SK-N-MC (cell line): Measurements from ENCODE around the gene RPS28.

ENCODE experiments used
- DNase-seq: peaks from one replicate; pipeline ENCODE4 v3.0.0-alpha.2; 2011; ENCODE audit warnings: low read depth, low spot score
- H3K27ac ChIP-seq: fragments of 200-600 bp; sonication (generic); 2 replicates; pipeline ENCODE4 v1.5.1; 2016; ENCODE audit warnings: mixed run types
- H3K36me3 ChIP-seq: fragments of 200-600 bp; sonication (generic); 2 replicates; pipeline ENCODE4 v1.6.1; 2017; ENCODE audit warnings: antibody characterized with exemption, low read length, mixed read lengths; ENCODE audit not compliant: insufficient read depth
- H3K4me3 ChIP-seq: fragments of 200-600 bp; sonication (generic); 2 replicates; pipeline ENCODE4 v1.5.1; 2016
- H3K9ac ChIP-seq: fragments of 200-600 bp; sonication (generic); 2 replicates; pipeline ENCODE4 v1.8.0; 2017; ENCODE audit warnings: mixed run types, mixed read lengths; ENCODE audit not compliant: insufficient read length
- H3K9me3 ChIP-seq: fragments of 200-600 bp; sonication (generic); 2 replicates; pipeline ENCODE4 v1.6.1; 2017; ENCODE audit warnings: low read depth, mild to moderate bottlenecking, antibody characterized with exemption, low read length, moderate library complexity, mixed read lengths
- EZH2 ChIP-seq: fragments of 200-600 bp; sonication (generic); IDR thresholded peaks from one replicate; pipeline ENCODE4 v1.6.1; 2017; ENCODE audit warnings: antibody characterized with exemption
- FOXP2 ChIP-seq: optimal IDR thresholded peaks from 2 replicates; pipeline ENCODE3; 2011; ENCODE audit warnings: mild to moderate bottlenecking, moderate library complexity; ENCODE audit not compliant: insufficient read depth; ENCODE audit errors: extremely low read length, control extremely low read depth
- POLR2AphosphoS5 ChIP-seq: IDR thresholded peaks from 2 replicates; pipeline ENCODE4 v1.6.1; 2012; ENCODE audit warnings: mild to moderate bottlenecking, low read depth, low read length, borderline replicate concordance

The RPS28 gene

GRCh38 chr19:8319807-8320520 is 1.3 kb upstream of the RPS28 start:
- TF ChIP-seq FOXP2 (no peak), POLR2AphosphoS5 (no peak), EZH2 (no peak)
- Histone ChIP-seq H3K4me3 (peak overlapping the region; percentile 97), H3K9me3 (no peaks in the 10 kb centered on the region), H3K27ac (peak overlapping the region; percentile 87; the same call in 1 of the 2 replicates), H3K9ac (peak overlapping the region; percentile 99), H3K36me3 (peaks cover 41% of the 10 kb centered on the region)
- DNase-seq: no peak

DNA sequence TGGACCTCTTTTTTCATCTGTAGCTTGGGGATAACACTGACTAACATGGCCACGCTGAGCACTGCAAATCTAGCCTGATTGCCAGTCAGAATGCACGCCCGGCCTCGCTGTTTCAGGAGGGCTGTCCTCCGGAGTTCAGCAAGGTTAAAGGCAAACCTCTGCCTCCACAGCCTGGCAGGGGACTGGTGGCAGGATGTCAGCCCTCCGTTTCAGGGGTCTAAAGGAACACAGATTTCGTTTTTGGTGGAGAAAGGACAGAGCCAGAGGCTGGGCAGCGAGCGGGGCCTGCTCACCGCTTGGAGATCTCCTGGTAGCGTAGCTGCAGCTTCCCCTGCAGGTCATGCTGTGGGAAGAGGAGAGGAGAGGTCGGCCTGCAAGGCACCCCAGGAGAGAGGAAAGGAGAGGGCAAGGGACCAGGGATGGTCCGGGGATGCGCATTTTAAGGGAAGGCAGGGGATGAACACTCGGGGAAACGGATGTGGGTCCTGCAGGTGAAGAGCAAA is 681 bp upstream of the RPS28 start:
- no peak for DNase-seq
- Histone ChIP-seq H3K4me3 (peak overlapping the region; percentile 97), H3K36me3 (peaks cover 35% of the 10 kb centered on the region), H3K27ac (peak overlapping the region; percentile 87), H3K9me3 (no peaks in the 10 kb centered on the region), H3K9ac (peak overlapping the region; percentile 99)
- TF ChIP-seq EZH2 (no peak), POLR2AphosphoS5 (no peak), FOXP2 (no peak)

GRCh38 chr19:8321986-8322637 is 816 bp downstream of the RPS28 start:
- DNase-seq: no peak
- TF ChIP-seq EZH2: no peak
- Histone ChIP-seq H3K36me3 (peaks cover 30% of the 10 kb centered on the region), H3K9me3 (no peaks in the 10 kb centered on the region), H3K4me3 (peak overlapping the region; percentile 97), H3K9ac (peak overlapping the region; percentile 99), H3K27ac (peak overlapping the region; percentile 87)

GRCh38 chr19:8322638-8322997 is 1.3 kb downstream of the RPS28 start:
- no peak for DNase-seq
- Histone ChIP-seq H3K4me3 (peak overlapping the region; percentile 97), H3K36me3 (peaks cover 30% of the 10 kb centered on the region), H3K27ac (peak overlapping the region; percentile 87; the same call in 1 of the 2 replicates), H3K9ac (peak overlapping the region; percentile 99), H3K9me3 (no peaks in the 10 kb centered on the region)
- no peak for TF ChIP-seq POLR2AphosphoS5
- TF ChIP-seq EZH2: no peak
- no peak for TF ChIP-seq FOXP2

GRCh38 chr19:8323781-8324185 is 2.5 kb downstream of the RPS28 start:
- Histone ChIP-seq H3K27ac (peak overlapping the region; percentile 87; the same call in 1 of the 2 replicates), H3K9me3 (no peaks in the 10 kb centered on the region), H3K4me3 (no peak overlapping the region; the same call in 1 of the 2 replicates), H3K36me3 (peaks cover 30% of the 10 kb centered on the region), H3K9ac (no peak overlapping the region)
- no peak for DNase-seq
- TF ChIP-seq EZH2 (no peak), FOXP2 (no peak), POLR2AphosphoS5 (no peak; the same call in 1 of the 2 replicates)

DNA sequence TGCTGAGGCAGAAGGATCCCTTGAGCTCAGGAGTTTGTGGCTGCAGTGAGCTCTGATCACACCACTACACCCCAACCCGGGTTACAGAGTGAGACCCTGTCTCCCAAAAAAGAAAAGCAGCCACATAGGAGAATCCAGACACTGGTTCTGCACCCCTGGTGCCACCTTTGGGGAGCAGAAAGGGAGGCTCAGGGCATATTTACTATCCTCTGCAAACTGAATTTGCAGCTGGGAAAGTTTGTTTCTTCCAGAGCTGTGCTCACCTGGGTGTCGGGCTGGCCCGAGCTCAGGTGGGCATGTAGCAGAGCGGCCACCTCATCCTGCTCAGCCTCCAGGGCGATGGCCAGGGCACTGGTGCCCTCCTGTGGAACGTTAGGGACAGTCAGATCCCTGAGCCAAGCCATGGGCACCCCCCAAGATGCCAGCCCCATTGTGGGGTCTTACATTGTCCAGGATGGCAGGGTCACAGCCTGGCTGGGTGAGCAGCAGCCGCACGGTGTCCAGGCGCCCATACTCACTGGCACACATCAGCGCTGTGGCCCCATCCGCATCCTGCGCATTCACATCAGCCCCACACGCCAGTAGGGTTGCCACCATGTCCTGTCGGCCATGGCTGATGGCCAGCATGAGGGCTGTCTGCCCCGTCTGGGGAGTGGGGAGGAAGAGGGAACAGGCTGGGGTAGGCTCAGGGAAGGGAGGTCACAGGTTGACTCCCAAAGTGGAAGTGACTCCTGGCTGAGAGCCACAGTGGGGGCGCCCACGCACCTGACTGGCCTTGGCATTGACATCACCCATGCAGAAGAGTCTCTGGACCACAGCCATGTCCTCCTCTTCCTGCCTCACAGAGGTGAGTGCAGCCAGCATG is 3.1 kb downstream of the RPS28 start:
- no peaks in the 10 kb centered on the region for H3K9me3 ChIP-seq
- H3K36me3 ChIP-seq: peaks cover 30% of the 10 kb centered on the region
- 0 out of 2 replicates have a peak overlapping the region, but pooled peaks have one; percentile 87 for H3K27ac ChIP-seq
- DNase-seq: no peak
- H3K4me3 ChIP-seq: no peak overlapping the region
- TF ChIP-seq EZH2: no peak
- peak; percentile 46; the same call in 1 of the 2 replicates for TF ChIP-seq POLR2AphosphoS5
- H3K9ac ChIP-seq: no peak overlapping the region

GRCh38 chr19:8325454-8325853 is 4.2 kb downstream of the RPS28 start:
- Histone ChIP-seq H3K4me3 (no peak overlapping the region), H3K36me3 (peaks cover 30% of the 10 kb centered on the region)

DNA sequence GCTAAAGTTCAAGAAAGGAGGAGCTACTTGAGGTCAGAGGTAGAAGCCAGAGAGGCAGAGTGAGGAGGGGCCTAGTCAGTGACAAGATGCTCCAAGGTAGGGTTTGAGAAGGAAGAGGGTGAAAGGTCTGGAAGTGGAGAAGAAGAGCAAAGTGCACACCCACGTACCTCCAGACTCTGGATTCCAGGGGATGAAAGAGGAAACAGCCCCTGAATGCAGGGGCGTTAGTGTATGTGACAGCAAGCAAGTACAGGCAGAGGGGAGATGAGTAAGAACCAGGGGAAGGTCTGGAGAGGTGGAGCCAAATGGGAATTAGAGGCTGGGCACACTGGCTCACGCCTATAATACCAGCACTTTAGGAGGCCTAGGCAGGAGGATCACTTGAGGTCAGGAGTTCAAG is 8.7 kb downstream of the RPS28 start:
- TF ChIP-seq POLR2AphosphoS5 (no peak), EZH2 (no peak), FOXP2 (no peak)
- DNase-seq: no peak
- Histone ChIP-seq H3K27ac (no peak overlapping the region), H3K9me3 (no peaks in the 10 kb centered on the region), H3K36me3 (no peaks in the 10 kb centered on the region), H3K4me3 (no peak overlapping the region), H3K9ac (no peak overlapping the region)

More at GRCh38 chr19:8325454-8325853, 4.2 kb downstream of the RPS28 start:
- H3K9me3 ChIP-seq: no peaks in the 10 kb centered on the region
- DNase-seq: no peak
- no peak overlapping the region for H3K27ac ChIP-seq
- H3K9ac ChIP-seq: no peak overlapping the region
- TF ChIP-seq FOXP2: no peak
- no peak for TF ChIP-seq EZH2
- no peak for TF ChIP-seq POLR2AphosphoS5
